ENCODE results near the gene MKNK2.
A peak's percentile ranks its signal among the peaks of the same experiment; 100 is the strongest.

MKNK2 gene

GRCh38 chr19:2079865-2080301 lies 28.8 kb upstream of the MKNK2 start:
- no peak for DNase-seq

DNA sequence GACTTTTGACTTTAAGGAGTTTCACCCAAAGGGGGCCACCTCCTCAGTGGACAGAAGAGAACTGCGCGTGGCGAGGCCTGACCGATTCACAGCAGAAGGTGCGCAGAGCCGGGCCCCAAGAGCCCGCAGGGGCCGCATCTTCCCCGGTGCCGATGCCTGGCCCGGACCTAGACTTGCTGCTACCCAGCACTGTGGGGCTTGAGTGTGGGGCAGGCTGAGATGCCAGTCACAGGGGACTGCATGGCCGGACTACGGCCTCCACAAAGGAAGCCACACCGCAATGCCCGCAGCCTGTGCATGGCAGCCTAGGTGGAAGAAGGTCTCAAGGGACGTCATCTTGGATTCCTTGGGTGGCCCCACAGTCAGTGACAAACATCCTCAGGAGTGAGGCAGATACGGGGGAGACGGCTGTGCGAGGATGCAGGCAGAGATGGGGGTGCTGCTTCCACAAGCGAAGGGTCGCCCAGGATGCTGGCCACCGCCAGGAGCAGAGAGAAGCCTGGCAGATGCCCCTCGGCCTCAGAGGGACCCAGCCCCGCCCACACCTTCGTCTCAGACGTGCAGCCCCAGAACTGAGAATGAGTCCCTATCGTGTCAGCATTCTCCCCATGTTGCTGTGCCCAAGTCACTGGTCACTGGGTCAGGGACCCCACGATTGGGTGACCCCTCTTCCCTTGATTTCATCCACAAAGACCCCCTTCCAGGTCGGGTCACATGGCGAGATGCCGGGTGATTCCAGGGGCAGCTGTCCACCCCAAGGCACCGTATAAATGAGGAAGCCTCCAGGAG lies 28.2 kb upstream of the MKNK2 start:
- no peak for DNase-seq

DNA sequence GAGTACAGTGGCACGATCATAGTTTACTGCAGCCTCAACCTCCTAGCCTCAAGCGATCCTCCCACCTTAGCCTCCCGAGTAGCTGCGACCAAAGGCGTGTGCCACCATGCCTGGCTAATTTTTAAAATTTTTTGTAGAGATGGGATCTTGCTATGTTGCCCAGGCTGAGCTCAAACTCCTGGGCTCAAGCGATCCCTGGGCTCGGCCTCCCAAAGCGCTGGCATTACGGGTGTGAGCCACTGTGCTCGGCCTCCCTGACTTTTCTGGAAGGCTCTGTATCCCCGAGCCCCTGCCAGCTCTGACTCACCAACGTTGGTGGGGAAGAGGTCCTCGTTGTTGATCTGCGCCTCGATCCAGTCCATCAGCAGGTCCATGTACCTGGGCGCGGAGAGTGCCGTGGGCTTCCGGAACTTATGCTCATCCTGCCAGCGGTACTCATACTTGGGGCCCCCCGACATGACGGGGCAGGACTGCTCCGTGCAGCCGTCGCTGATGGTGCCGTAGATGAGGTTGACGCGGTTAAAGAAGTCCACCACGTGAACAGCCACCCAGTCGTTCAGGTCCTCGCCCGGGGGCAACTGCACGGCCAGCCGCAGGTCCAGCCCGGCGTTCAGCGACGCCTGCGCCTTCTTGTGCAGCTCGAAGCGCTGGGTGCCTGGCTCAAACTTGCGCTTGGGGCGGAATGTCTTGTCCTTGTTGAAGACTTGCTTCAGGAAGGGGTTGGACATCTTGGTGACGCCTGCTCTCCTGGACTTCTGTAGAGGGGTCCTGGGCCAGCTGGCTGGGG lies 27.0 kb upstream of the MKNK2 start:
- no peak for DNase-seq

DNA sequence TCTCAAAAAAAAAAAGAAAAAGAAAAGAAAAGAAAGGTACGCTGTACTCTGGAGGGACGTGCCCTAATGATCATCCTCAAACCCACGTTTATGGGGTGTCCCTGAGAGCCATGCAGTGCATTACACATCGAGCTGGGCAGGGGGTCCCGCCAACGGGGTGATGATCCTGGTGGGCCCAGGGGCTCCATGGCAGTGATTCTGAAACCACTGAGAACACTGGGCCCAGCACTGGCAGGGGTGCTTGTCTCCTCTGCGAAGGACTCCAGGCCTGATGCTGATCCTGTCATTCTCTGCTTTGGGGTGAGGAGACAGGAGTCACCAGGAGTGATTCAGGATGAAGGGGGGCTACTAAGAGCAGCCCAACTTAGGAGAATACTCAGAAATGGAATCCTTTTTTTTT lies 26.4 kb upstream of the MKNK2 start:
- DNase-seq = no peak

GRCh38 chr19:2076526-2076944 lies 25.5 kb upstream of the MKNK2 start:
- DNase-seq = no peak

- DNase-seq = no peak
Observed at GRCh38 chr19:2072757-2073551, 21.9 kb upstream of the MKNK2 start.

- no peak for DNase-seq
Observed at GRCh38 chr19:2070986-2071673, 20.1 kb upstream of the MKNK2 start.

DNA sequence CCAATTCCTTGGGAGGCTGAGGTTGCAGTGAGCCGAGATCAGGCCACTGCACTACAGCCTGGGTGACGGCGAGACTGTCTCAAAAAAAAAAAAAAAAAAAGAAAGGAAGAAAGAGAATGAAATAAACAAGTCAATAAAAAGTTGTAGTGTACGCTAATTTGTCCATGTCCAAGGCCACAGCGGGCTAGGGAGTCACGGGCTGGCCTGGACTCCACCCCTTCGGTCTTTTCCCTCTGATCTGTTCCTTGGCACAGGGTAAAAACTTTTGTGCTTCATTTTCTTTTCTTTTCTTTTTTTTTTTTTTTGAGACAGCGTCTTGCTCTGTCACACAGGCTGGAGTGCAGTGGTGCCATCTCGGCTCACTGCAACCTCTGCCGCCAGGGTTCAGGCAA lies 19.4 kb upstream of the MKNK2 start:
- DNase-seq = no peak

GRCh38 chr19:2064788-2065524 lies 13.9 kb upstream of the MKNK2 start:
- no peak for DNase-seq

GRCh38 chr19:2064395-2064787 lies 13.3 kb upstream of the MKNK2 start:
- DNase-seq = no peak

GRCh38 chr19:2063824-2064223 lies 12.8 kb upstream of the MKNK2 start:
- no peak for DNase-seq

DNA sequence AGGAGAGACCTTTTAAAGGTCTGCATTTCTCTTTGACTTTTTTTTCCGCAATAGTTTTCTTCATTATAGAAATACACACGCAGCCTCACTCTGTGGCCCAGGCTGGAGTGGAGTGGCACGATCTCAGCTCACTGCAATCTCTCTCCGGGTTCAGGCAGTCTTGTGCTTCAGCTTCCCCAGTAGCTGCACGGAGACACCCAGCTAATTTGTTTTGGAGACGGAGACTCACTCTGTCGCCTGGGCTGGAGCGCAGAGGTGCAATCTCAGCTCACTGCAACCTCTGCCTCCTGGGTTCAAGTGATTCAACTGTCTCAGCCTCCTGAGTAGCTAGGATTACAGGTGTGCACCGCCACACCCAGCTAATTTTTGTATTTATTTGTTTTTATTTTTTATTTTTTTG lies 11.7 kb upstream of the MKNK2 start:
- no peak for DNase-seq

DNA sequence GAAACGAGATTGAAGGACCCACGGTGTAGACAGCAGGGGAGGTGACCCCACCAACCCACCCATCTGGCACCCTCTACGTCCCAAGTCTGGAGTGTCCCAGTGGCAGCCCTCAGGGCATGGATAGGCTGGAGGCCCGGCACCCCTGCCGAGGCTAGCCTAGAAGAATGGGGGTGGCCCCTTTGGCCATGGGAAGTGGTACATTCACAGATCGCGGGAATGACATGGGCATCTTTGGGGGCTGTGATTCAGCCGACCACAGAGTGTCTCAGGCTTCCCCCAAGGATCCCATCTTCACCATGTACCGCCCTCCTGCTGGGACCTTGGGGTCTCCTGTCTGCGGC lies 11.3 kb upstream of the MKNK2 start:
- no peak for DNase-seq

- DNase-seq = peak; percentile 93
Observed at GRCh38 chr19:2061495-2062388, 10.7 kb upstream of the MKNK2 start.

DNA sequence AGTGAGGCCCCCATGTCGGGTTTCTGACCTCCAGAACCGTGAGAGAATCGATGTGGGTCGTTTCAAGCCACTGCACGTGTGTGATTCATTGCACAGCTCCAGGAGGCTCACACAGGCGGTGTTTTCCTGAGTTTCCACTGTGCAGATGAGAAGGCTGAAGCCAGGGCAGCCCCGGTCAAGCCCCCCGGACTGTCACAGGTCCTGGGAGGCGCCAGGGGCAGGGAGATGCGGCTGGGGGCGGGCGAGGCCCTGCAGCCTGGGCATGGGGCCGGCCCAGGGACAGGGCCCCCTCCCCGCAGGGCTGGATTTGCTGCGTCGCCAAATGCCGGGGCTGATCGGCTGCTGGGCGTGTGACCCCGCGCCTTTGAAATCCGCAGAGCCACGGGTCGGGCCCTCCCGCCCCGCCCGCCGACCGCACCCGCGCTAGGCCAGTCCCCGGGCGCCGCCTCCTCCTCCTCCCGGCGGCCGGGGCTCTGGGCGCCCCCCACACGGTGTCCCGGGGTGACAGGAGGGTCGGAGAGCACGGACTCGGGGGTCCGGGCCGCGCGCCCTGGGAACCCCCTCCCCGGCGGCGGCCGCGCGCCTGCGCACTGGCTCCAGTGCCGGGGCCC lies 9.9 kb upstream of the MKNK2 start:
- peak; percentile 26 for DNase-seq

DNA sequence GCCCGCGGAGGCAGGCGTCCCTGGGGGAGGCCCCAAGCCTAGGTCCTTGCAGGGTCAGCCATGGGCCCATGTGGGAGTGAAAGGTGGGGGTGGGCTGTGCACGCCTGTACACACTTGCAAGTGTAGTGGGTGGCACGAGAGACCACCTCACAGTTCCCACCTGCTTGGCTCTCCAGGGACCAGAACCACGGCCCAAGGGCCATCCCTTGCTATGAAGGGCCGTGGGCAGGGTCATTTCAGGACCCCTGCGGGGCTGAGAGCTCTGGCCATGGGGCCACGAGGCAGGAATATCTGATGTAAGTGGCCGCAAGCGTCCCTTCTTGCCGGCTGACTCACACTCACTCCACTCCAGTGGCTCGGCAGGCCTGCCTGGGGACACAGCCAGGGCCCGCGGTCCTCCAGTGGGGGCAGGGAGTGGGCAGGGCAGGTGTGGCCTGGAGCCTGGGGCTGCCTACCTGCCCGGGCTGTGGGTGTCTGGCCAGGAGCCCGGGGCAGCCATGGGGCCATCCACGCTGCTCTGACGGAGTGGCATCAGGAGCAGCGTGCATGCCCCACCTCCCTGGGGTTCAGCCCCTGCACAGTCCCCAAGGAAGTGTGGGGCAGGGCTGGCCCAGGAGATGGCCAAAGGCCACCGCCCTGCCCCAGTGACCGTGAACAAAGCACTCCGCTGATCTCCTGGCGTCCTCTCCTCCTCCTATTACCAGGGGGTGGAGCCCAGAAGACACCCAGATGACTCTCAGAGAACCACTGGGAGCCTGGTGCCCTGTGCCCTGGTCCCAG lies 8.6 kb upstream of the MKNK2 start:
- no peak for DNase-seq

DNA sequence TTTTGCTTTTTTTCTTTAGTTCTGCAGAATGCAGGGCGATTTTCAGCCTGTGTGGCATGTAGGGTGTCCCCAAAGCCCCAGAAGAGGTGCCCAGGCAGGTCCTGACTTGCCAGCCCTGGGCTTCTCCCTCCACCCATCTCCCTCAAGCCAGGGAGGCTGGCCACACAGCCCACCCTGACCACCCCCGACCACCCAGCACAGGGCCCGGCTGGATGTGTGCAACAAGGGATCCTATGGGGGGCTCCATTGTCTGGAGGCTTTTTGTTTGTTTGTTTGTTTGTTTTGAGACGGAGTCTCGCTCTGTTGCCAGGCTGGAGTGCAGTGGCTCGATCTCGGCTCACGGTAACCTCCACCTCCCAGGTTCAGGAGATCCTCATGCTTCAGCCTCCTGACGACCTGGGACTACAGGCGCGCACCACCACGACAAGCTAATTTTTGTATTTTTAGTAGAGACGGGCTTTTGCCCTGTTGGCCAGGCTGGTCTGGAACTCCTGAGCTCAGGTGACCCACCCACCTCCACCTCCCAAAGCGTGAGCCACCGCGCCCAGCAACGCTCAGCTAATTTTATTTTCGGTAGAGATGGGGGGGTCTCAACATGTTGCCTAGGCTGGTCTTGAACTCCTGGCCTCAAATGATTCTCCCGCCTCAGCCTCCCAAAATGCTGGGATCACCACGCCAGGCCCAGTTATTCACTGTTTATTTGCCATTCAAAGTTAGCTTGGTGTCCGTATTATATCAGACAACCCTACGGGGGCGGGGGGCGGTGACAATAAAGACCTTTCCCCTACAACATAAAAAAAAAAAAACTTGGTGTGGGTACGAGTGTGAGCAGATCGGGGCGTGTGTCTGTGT lies 7.8 kb upstream of the MKNK2 start:
- DNase-seq = no peak

GRCh38 chr19:2057484-2058469 lies 6.7 kb upstream of the MKNK2 start:
- DNase-seq = no peak
